Nephron progenitor cell (in vitro differentiated cells): ENCODE results near the gene MEX3A.
A peak's percentile ranks its signal among the peaks of the same experiment; 100 is the strongest.

ENCODE experiments used
- DNase-seq: peaks from one replicate; pipeline ENCODE4 v3.0.0; 2021
- H3K27ac Mint-ChIP-seq: 2 replicates; pipeline ENCODE4 v1.8.0; 2021; ENCODE audit warnings: mild to moderate bottlenecking, moderate library complexity, mixed read lengths
- H3K27me3 Mint-ChIP-seq: 2 replicates; pipeline ENCODE4 v1.8.0; 2021; ENCODE audit warnings: mild to moderate bottlenecking, low read depth, mixed read lengths; ENCODE audit not compliant: poor library complexity
- H3K36me3 Mint-ChIP-seq: 2 replicates; pipeline ENCODE4 v1.8.0; 2021; ENCODE audit warnings: low read depth, mixed read lengths
- H3K4me1 Mint-ChIP-seq: 2 replicates; pipeline ENCODE4 v1.8.0; 2021; ENCODE audit warnings: mixed read lengths
- H3K4me3 Mint-ChIP-seq: 2 replicates; pipeline ENCODE4 v1.8.0; 2021; ENCODE audit warnings: mild to moderate bottlenecking, moderate library complexity, mixed read lengths
- H3K9me3 Mint-ChIP-seq: 2 replicates; pipeline ENCODE4 v1.8.0; 2021; ENCODE audit warnings: mild to moderate bottlenecking, moderate library complexity, mixed read lengths
- TF ChIP-seq, protein P1 (sequence below): fragments of 200-600 bp; sonication (generic); IDR thresholded peaks from 2 replicates; pipeline ENCODE4 v1.5.0; 2021; ENCODE audit warnings: antibody characterized with exemption

MEX3A gene

DNA sequence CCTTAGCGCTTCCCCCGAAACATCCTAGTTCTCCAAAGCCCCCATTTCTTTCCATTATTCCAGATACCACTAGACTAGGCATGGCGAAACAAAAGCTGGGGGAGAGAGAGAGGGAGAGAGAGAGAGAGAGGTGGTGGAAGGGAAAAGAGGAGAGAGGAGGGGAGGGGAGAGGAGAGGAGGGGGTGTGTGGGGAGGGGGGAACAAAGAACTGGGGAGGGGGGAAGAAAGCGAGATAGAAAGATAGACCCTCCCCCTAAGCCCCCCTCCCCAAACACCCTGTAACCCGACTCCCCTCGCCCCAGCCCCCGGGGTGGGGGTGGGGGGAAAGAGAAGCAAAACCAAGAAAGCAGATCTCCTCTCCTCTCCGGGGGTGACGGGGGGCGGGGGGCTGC is 352 bp downstream of the MEX3A start:
- no peak for DNase-seq
- TF ChIP-seq, protein P1, sequence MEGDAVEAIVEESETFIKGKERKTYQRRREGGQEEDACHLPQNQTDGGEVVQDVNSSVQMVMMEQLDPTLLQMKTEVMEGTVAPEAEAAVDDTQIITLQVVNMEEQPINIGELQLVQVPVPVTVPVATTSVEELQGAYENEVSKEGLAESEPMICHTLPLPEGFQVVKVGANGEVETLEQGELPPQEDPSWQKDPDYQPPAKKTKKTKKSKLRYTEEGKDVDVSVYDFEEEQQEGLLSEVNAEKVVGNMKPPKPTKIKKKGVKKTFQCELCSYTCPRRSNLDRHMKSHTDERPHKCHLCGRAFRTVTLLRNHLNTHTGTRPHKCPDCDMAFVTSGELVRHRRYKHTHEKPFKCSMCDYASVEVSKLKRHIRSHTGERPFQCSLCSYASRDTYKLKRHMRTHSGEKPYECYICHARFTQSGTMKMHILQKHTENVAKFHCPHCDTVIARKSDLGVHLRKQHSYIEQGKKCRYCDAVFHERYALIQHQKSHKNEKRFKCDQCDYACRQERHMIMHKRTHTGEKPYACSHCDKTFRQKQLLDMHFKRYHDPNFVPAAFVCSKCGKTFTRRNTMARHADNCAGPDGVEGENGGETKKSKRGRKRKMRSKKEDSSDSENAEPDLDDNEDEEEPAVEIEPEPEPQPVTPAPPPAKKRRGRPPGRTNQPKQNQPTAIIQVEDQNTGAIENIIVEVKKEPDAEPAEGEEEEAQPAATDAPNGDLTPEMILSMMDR, result no peak
- peaks cover 71% of the 10 kb centered on the region for H3K4me1 Mint-ChIP-seq
- H3K9me3 Mint-ChIP-seq, result no peaks in the 10 kb centered on the region
- H3K4me3 Mint-ChIP-seq, result peak overlapping the region; percentile 100
- H3K27ac Mint-ChIP-seq, result peak overlapping the region; percentile 96
- H3K36me3 Mint-ChIP-seq, result peaks cover 25% of the 10 kb centered on the region
- H3K27me3 Mint-ChIP-seq, result peaks cover 3% of the 10 kb centered on the region

DNA sequence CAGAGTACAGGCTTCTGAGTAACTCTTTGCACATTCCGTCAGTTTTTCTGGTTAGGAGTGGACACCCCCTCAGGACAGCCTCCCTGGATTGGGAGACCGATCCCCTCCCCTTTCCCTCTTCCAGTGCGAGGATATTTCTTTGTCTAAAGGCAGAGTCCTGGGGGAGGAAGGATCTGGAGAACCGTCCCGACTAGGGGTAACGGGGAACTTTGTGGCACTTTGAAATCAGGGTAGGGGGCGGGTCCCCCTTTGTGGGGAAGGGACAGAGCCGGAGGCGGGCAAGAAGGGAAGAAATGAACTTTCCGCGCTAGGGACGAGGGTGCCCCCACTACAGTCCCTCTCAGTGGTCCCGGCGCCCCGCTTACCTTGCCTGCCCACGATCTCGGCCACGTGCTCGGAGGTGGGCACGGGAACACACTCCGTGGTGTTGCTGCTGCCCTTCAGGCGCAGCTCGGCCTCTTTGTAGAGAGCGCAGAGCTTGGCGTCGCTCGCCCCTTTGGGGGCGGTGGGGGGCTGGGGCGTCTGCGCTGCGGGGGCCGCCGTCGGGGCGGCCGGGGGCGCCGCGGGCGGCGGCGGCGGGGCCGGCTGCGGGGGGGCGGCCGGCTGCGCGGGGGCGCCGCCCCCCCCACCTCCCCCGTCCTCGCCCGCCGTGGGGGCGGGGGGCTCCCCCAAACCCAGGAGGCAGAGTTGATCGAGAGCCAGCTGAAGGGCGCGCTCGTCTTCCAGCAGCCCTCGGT is 917 bp downstream of the MEX3A start:
- peak overlapping the region; percentile 100 for H3K4me3 Mint-ChIP-seq
- H3K27ac Mint-ChIP-seq, result peak overlapping the region; percentile 97
- no peak for DNase-seq

DNA sequence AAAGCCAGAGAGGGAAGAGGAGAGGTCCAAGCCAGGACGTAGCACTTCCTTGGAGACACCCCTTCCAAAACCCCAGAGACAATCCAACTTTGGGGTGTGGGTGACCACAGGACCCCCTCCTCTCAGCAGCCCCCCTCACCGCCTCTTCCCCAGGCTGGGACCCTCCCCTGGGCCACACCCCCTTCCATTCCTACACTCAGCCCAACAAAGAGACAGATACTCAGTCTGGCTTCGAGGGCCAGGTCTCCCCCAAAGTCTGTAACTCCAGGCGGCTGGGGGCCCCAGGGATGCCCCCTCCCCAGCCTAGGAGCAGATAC is 1.4 kb downstream of the MEX3A start:
- Mint-ChIP-seq H3K4me3 (peak overlapping the region; percentile 99), H3K27me3 (peaks cover 3% of the 10 kb centered on the region), H3K9me3 (no peaks in the 10 kb centered on the region), H3K4me1 (peaks cover 71% of the 10 kb centered on the region), H3K27ac (peak overlapping the region; percentile 97), H3K36me3 (peaks cover 16% of the 10 kb centered on the region)
- TF ChIP-seq, protein P1, result no peak
- DNase-seq, result no peak

More for the DNA sequence above, 917 bp downstream of the MEX3A start:
- H3K4me1 Mint-ChIP-seq, result peaks cover 71% of the 10 kb centered on the region
- TF ChIP-seq, protein P1, result no peak
- peaks cover 20% of the 10 kb centered on the region for H3K36me3 Mint-ChIP-seq
- peaks cover 3% of the 10 kb centered on the region for H3K27me3 Mint-ChIP-seq
- H3K9me3 Mint-ChIP-seq, result no peaks in the 10 kb centered on the region

DNA sequence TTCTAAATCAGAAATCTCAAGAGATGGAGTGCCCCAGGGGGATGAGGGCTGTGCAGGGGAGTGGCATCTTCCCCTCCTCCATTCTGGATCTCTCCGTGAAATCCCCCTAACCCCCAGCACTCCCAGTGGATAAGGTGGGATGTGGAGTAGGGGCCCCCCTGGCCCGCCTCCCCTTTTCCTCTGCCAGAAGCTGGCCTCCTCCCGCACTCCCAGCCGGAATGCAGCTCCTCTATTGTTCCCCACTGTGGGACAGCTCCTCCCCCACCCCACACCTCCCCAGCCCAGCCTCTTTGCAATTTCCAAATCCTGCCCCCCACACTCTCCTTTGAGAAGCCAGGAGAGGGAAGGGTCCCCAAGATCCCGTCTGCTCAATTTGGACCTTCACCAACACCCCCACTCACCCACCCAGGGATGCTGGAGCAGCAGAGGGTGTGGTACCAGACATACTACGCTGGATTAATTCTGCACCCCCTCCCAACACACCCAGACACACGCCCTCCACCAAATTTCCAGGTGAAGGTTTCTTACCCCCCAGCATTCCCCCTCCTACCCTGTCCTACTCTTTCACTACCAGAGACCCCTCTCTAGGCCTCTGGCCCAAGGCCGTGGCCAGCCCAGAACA is 1.9 kb downstream of the MEX3A start:
- peak overlapping the region; percentile 99 for H3K4me3 Mint-ChIP-seq
- H3K27me3 Mint-ChIP-seq, result peaks cover 3% of the 10 kb centered on the region
- peaks cover 73% of the 10 kb centered on the region for H3K4me1 Mint-ChIP-seq
- TF ChIP-seq, protein P1, result no peak
- H3K36me3 Mint-ChIP-seq, result peaks cover 21% of the 10 kb centered on the region
- no peaks in the 10 kb centered on the region for H3K9me3 Mint-ChIP-seq
- H3K27ac Mint-ChIP-seq, result peak overlapping the region; percentile 97
- no peak for DNase-seq

DNA sequence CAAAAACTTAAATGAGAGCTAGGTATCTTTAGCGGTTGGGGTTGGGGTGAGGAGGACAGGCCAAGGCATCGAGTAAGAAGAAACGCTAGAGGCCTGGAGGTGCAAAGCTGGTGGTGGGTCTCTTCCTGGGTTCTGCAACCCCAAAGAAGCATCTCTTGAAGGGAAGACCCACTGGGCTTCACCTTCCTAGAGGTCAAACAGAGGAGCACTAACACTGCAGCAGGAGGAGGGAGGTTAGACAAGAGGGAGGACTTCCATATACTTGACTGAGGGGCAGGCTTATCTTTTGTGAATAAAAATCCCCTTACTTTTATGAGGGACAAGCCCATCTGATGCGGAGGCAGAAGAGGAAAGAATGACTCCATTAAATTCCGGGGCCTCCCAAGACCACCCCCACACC is 2.5 kb downstream of the MEX3A start:
- DNase-seq, result no peak
- Mint-ChIP-seq H3K27ac (peak overlapping the region; percentile 95), H3K9me3 (no peaks in the 10 kb centered on the region), H3K27me3 (peaks cover 3% of the 10 kb centered on the region), H3K36me3 (peaks cover 24% of the 10 kb centered on the region), H3K4me3 (peak overlapping the region; percentile 99), H3K4me1 (peaks cover 73% of the 10 kb centered on the region)
- TF ChIP-seq, protein P1, result no peak

DNA sequence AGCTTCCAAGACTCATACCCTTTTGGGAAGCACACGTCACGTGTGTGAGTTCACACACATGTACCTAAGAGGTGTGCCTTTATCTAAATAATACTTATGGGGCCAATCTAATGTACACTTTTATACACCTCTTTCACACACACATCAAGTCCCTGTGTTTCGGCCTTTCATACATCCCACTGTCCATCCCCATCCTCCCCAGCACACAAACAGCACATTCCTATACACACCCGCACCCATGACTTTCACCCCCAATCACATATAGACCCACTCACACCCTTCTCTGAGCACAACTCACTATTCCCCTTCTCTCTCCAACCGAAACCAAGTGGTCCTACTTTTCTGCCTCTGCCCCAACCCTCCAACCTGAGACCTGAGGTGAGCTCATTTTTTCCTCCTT is 3.5 kb downstream of the MEX3A start:
- H3K27me3 Mint-ChIP-seq, result peaks cover 3% of the 10 kb centered on the region
- H3K4me1 Mint-ChIP-seq, result peaks cover 73% of the 10 kb centered on the region
- peak overlapping the region; percentile 99 for H3K4me3 Mint-ChIP-seq
- peak overlapping the region; percentile 75 for H3K27ac Mint-ChIP-seq
- H3K36me3 Mint-ChIP-seq, result peaks cover 25% of the 10 kb centered on the region
- H3K9me3 Mint-ChIP-seq, result no peaks in the 10 kb centered on the region
- TF ChIP-seq, protein P1, result no peak
- no peak for DNase-seq
